Neural progenitor cell (in vitro differentiated cells): Measurements from ENCODE around the gene CCZ1B.
"Not testable (repeated sequence)": the region's sequence is repeated elsewhere in the genome, so short reads cannot be mapped to it uniquely, and the experiment has no call there.

Experiments used
- CTCF ChIP-seq: fragments of 200-600 bp; sonication (generic); IDR thresholded peaks from 2 replicates; pipeline ENCODE4 v1.5.1; 2017; ENCODE audit warnings: antibody characterized with exemption, mild to moderate bottlenecking
- EZH2 ChIP-seq: fragments of 200-600 bp; sonication (generic); IDR thresholded peaks from 2 replicates; pipeline ENCODE4 v1.6.1; 2017; ENCODE audit warnings: antibody characterized with exemption, mild to moderate bottlenecking, moderate library complexity
- EZH2phosphoT487 ChIP-seq: fragments of 200-600 bp; sonication (generic); IDR thresholded peaks from 2 replicates; pipeline ENCODE4 v1.6.1; 2017; ENCODE audit warnings: antibody characterized with exemption

- not testable (repeated sequence) for TF ChIP-seq CTCF, EZH2, EZH2phosphoT487
Observed at GRCh38 chr7:6842278-6842921, 16.3 kb upstream of the CCZ1B start.
